Measurements from ENCODE around the gene GDAP1L1.
"Not testable (repeated sequence)": the region's sequence is repeated elsewhere in the genome, so short reads cannot be mapped to it uniquely, and the experiment has no call there.

GDAP1L1 gene

GRCh38 chr20:44302736-44303135 lies 55.6 kb downstream of the GDAP1L1 start:
- DNase-seq (ENCODE audit: low spot score), result no peak

GRCh38 chr20:44304383-44304782 lies 57.3 kb downstream of the GDAP1L1 start:
- DNase-seq (ENCODE audit: low spot score), result no peak

- no peak for DNase-seq (ENCODE audit: low spot score)
Observed at GRCh38 chr20:44306927-44307326, 59.8 kb downstream of the GDAP1L1 start.

GRCh38 chr20:44309763-44310663 lies 62.9 kb downstream of the GDAP1L1 start:
- peak; percentile 32 for DNase-seq (ENCODE audit: low spot score)

- DNase-seq (ENCODE audit: low spot score), result peak; percentile 98
Observed at GRCh38 chr20:44310664-44311639, 63.8 kb downstream of the GDAP1L1 start, which contains the start of gene FITM2. TSS of gene FITM2 (minus strand) at chr20:44311202. CDS start at chr20:44311148, 54 bp downstream.

GRCh38 chr20:44314870-44315269 lies 67.8 kb downstream of the GDAP1L1 start:
- DNase-seq (ENCODE audit: low spot score), result no peak

- no peak for DNase-seq (ENCODE audit: low spot score)
Observed at GRCh38 chr20:44319839-44320422, 72.8 kb downstream of the GDAP1L1 start.

GRCh38 chr20:44324343-44324742 lies 77.2 kb downstream of the GDAP1L1 start:
- peak; percentile 19 for DNase-seq (ENCODE audit: low spot score)

- no peak for DNase-seq (ENCODE audit: low spot score)
Observed at GRCh38 chr20:44326391-44327159, 79.5 kb downstream of the GDAP1L1 start.

- DNase-seq (ENCODE audit: low spot score), result not testable (repeated sequence)
Observed at GRCh38 chr20:44327748-44328147, 80.6 kb downstream of the GDAP1L1 start.

- DNase-seq (ENCODE audit: low spot score), result no peak
Observed at GRCh38 chr20:44328428-44328827, 81.3 kb downstream of the GDAP1L1 start.
